Measurements from ENCODE around the gene SLCO4A1.

Gene SLCO4A1, protein sequence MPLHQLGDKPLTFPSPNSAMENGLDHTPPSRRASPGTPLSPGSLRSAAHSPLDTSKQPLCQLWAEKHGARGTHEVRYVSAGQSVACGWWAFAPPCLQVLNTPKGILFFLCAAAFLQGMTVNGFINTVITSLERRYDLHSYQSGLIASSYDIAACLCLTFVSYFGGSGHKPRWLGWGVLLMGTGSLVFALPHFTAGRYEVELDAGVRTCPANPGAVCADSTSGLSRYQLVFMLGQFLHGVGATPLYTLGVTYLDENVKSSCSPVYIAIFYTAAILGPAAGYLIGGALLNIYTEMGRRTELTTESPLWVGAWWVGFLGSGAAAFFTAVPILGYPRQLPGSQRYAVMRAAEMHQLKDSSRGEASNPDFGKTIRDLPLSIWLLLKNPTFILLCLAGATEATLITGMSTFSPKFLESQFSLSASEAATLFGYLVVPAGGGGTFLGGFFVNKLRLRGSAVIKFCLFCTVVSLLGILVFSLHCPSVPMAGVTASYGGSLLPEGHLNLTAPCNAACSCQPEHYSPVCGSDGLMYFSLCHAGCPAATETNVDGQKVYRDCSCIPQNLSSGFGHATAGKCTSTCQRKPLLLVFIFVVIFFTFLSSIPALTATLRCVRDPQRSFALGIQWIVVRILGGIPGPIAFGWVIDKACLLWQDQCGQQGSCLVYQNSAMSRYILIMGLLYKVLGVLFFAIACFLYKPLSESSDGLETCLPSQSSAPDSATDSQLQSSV

DNA sequence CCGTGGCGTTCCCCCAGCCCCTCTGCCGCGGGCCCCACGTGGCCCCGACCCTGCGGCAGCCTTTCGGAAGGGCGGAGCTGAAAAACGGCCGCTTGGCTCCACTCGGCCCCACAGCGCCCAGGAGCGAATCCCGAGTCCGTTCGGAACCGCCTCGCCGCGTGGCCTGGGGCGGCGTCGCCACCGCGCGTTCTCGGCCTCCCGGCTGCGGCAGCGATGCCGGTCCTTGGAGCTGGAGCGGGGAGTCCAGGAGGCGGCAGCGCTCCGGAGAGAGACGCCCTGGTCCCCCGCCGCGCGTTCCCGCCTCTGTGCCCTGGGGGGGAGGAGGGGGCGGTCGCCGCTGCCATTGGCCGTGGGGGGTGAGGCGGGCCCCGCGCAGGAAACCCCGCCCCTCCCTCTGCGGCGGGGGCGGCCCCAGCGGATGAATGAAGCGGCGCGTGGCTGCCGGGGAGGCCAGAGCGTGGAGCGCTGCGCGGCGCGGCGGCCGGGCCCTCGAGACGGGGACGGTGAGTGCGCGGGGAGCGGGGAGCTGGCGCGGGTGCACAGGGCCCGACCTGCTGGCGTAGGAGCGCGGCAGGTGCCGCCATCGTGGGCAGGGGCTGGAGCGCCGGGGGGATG lies at the start of gene SLCO4A1:
SLCO4A1 (plus strand) TSS at position 453 of the 615 bp plus-strand sequence. CDS start 13,952 bp downstream, outside the sequence.
- DNase-seq: peak; percentile 11

DNA sequence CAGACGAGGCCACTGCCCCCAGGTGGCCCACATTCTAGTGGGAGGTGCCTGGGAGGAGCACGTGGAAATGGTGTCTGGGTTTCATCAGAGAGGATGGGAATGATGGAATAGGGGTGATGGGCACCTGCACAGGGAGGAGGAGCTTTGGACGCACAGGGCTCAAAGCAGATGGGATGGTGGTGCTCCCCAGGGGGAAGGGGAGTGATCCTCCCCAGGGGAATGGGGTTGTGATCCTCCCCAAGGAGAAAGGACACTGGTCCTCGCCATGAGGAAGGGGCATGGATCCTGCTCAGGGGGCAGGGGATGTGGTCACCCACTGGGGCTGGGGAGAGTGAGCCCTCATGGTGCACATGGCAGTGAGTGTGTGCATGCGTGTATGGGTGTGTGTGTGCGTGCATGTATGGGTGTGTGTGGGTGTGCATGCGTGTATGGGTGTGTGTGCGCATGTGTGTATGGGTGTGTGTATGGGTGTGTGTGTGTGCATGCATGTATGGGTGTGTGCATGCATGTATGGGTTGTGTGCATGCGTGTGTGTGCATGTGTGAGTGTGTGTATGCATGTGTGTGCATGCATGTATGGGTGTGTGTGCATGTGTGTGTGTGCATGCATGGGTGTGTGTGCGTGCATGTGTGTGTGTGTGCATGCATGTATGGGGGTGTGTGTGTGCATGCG lies 49.7 kb upstream of the SLCO4A1 start:
- DNase-seq: no peak

DNA sequence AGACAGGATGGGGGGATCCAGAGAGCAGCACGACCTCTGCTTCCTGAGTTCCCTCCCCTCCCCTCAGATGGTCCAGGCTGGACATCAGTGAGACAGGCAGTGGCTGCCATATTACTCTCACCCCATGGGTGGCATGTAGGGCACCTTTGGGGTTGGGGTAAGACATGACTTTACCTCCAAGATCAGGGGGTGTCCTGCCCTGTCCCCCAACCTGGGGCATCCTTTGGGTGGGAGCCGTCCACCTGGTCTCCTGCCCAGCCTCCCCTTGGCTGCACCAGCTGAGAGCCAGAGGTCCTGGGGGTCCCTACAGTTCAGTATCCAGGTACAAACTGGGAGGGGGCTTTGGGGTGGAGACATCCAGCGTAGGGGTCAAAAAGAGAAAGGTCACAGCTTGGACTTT lies 48.7 kb upstream of the SLCO4A1 start:
- DNase-seq: no peak

DNA sequence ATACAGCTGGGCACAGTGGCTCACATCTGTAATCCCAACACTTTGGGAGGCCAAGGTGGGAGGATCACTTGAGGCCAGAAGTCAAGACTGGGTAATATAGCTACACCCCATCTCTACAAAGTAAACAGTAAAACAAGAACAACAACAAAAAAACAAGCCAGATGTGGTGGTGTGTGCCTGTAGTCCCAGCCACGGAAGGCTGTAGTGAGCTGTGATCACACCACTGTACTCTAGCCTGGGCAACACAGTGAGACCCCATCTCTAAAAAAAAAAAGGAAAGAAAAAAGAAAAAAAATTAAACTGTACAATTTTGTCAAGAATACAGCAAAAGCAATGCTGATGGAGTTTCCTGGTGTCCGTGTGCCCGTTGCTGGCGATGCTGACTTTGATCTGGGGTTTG lies 47.2 kb upstream of the SLCO4A1 start:
- DNase-seq: no peak

DNA sequence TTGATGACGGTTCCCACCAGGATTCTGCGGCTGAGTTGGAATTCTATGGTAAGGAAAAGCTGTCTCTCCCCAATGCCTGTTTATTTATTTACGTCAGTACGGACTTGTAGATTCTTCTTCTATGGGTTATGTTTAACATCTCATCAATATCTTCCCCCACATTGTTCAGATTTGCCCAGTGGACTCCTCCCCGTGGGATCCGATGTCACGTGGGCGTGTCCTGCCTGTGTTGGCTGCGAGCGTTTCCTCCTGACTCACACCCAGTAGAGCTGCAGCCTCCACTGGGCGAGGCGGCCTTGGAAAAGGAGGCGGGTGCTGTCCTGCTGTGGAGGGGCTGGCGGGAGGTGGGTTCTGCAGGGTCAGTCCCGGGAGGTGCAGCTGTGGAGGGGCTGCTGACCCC lies 46.8 kb upstream of the SLCO4A1 start:
- no peak for DNase-seq

DNA sequence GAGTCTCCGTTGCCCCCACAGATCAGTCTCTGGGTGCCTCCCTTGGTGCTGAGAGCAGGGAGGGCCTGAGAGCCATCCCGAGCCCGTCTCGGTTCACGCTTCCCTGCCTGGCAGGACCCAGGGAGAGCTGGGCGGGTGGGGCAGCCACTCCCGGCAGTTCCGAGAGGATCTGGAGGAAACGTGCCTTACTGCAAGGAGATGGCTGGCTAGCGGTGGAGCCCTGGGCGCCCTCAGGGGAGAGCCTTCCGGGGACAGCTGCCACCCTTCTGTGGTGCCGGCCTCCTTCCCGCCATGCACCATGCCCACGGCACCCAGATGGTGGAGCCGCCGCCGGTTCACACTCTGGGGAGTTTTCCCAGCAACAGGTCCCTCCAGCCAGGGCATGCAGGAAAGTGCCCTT lies 45.8 kb upstream of the SLCO4A1 start:
- DNase-seq: no peak

DNA sequence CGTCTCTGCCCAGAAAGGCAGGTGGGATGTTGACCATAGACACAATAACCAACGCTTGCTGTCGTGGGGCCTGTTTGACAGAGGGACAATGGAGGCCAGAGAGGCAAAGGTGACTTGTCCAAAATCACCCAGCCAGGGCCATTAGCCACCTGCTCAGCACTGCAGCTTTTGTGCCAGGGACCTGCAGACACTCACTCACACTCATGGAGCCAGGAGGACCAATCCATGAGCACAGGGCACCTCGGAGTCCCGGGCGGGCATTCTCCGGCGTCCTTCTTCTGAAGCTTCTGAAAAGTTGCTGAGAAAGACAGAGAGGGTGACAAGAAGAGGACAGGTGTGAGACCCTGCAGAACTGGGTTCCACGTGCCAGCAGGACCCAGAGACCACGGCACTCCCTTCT lies 45.4 kb upstream of the SLCO4A1 start:
- no peak for DNase-seq

DNA sequence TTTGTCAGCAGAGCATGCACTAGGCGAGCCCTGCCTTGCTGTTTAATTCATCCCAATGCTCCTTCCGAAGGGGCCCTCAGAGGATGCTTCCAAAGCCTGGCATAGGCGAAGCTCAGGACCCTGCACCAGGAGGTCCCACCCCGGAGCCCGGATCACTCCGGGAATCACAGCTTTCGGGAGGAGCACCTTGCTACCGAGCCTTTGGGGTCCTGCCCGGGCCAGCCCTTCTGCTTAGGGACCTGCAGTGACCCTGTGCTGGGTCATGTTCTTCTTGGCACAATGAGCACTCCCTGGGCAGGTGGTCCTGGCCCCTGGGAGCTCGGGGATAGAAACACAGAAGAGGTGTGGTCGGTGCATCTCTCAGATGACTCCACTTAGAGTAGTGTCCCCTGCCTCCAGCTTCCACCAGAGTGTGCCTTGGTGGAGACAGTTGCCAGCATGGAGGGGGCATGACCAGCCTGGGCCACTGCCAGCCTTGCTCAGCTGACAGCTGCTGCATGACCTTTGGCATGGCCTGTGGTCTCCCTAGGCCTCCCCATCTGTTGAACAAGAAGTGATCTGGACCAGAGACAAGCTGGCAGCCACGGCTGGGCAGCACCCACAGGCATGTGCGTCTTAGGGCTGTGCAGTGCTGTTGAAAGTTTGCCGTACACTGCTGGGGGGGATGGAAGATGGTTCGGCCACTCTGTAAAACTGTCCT lies 44.7 kb upstream of the SLCO4A1 start:
- DNase-seq: no peak

DNA sequence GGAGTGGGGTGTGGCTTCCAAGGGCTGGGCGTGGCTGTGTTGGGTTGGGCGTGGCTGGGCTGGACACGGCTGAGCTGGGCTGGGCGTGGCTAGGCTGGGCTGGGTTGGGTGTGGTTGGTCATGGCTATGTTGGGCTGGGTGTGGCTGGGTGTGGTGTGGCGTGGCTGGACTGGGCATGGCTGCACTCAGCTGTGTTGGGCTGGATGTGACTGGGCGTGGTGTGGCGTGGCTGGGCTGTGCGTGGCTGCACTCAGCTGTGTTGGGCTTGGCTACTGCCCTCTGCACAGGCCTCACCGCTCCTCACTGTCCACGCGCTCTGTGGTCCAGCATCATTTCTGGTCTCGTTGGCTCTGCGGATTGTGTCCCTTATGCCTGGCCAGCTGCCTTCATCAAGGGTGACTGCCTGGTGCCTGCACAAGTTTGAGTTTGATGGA lies 43.5 kb upstream of the SLCO4A1 start:
- no peak for DNase-seq

DNA sequence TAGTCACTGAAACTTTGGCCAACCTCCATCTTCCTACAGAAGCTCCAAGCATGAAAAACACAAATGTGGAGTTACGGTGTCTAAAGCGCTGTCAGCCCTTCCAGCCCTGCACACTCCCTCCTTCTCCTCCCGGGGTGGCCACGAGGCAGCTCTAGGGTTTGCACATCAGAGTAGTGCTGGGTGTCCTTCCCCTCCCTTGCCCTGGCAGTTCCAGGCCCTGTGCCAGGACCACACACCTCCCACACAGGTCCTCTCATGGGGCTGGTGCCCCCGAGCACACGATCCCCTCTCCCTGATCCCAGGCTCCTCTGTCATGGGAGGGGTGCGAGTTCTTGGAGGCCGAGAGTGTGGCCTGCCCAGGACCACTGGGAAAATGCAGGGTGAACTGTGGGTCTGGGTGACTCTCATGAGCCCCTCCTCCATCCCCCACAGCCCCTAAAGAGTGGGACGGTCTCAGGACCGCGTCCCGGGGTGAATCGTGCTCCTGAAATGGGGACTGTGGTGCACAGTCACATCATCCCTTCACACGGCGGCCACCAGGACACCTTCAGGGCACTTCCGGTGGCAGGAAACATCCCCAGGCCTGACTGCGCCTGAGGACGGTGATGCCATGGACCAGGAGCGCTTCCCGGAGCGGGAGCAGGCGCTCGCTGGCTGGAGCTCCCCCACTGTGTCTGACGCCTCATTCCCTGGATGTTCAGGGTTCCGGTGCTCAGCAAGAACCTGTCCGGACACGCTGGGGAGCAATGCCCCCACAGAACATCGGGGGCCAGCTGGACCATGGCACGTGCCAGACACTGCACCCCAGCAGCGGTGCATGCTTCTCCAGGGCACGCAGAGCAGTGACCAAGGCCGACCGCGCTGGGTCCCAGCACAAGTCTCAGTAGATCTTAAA lies 42.8 kb upstream of the SLCO4A1 start:
- no peak for DNase-seq

DNA sequence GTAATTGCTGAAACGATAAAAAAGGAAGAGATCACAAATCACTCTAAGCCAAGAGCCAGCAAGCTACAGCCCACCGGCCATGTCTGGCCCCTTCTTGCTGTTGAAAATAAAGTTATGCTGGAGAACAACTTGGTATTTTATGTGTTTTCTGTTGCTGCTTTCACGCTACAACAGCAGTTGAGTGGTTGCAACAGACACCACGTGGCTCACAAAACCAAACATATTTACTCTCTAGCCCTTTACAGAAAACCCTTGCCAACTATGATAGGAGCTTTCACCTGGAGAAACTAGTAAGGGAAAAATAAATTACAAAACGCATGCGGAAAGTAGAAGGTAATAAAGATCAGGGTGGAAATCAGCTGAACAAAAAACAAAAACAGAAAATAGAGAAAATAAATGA lies 41.1 kb upstream of the SLCO4A1 start:
- DNase-seq: no peak

DNA sequence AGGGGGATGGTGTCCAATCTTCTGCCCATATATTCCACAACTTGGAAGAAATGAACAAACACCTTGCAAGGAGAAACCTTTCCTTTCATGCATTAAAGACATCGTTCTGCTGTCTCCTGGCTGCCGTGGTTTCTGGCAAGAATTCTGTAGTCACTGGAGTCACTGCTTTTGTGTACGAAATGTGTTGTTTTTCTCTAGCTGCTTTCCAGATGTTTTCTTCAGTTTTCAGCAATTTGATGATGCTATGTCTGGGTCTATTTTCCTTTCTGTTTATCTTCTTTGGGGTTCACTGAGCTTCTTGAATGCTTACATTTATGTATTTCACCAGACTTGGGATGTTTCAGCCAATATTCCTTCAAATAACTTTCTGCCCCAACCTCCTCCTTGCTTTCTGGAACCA lies 40.6 kb upstream of the SLCO4A1 start:
- DNase-seq: no peak

DNA sequence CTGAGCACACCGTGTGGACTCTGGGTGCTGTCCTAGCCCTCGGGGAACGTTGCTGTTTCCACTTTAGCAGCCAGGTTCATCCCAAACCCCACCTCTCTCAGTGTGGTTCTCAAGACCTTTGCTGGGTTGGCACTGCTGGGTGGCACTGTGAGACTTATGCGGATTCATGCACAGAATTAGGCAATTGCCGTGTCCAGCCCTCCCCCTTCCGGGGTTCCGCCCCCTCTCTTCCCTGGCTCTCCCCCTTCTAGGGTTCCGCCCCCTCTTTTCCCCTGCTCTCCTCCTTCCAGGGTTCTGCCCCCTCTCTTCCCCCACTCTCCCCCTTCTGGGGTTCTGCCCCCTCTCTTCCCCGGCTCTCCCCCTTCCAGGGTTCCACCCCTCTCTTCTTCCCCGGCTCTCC lies 39.8 kb upstream of the SLCO4A1 start:
- DNase-seq: no peak

DNA sequence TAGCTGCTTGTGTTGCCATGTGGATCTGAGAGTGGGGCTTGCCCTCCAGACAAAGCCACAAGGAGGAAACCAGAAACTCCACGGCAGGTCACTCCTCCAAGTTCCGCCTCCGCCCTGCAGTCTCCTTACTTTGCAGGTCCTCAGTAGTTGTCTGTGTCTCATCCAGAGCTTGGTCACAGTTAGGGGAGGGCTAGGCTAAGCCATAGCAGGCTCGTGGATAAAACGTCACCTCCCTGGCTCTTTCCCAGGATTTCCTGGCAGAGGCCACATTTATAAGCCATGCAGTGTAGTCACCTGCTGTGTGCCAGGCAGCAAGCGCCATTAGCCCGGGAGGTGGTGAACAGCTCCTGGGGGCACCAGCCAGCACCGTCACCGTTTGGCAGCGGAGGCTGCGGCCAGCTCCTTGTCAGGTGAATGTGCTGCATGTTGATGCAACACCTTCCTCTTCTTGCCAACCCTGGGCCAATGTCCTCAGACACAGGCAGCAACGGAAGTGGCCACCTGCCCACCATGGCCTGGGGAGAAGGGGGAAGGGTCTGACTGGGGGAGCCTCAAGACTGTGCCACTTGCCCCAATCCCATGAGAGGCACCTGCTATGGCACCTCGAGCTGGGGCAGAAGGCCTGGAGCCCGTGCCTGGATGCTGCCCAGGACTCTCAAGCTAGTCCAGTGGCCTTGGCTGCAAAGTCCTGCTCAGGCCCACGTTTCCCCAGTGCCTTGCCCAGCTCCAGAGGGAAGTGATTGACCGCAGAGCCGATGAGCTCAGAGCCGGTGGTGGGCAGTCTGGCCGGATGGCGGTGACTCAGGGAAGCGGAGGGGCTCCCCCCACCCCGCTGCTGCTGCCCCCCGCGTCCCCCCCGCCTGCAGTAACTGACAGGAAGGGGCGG lies 39.0 kb upstream of the SLCO4A1 start:
- DNase-seq: no peak

DNA sequence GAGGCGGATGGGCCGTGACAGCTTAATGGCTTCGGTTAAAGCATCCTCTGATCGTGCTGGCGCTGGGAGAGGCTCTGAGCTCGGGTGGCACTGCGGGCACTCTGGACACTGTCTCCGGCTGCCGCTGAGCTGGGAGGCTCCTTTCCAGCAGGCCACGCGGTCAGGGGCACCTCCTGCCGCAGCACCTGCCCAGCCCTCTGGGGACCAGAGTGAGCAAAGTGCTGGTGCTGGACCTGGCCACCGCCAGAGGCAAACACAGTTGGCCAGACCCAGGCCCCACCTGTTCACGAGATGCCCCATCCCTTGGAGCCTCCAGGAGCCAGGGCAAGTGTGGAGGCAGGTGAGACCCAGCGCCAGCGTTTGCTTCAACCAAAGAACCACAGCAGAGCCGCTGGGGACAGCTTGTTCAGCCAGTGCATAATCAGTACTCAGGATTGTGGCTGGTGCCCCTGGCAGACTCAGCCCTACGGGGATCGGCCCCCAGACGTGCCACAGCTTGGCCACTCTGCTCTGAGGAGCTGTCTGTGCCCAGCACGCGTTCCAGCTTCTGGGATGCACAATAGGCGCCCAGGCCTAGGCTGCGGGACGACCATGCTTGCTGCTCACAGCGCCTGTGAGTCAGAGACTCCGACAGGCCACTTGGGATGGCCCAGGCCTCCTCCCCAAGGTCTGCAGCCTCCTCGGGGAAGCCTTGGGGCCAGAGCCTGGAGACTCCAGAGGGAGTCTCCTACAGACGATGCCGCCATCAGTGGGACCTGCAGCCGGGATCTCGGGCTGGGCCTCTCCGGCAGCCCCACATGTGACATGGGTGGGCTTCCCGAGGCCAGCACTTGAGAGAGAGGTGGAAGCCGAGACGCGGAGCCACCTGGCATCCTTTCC lies 38.2 kb upstream of the SLCO4A1 start:
- DNase-seq: no peak

DNA sequence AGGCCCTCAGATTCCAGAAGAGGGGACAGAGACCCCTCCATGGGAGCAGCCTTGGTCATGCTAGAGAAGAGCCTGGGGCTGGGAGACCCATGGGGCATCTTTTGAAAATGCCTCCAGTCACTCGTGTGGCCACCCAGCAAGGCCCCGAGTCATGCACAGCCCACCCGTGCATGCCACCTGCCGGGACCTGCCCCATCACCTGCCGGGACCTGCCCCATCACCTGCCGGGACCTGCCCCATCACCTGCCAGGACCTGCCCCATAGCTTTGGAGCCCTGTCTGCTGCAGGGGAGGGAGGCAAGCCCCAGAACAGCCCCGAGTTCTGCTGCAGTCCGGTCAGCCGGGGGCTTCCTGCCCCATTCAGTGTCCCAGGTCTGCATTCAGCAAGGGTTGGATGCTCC lies 37.5 kb upstream of the SLCO4A1 start:
- no peak for DNase-seq

DNA sequence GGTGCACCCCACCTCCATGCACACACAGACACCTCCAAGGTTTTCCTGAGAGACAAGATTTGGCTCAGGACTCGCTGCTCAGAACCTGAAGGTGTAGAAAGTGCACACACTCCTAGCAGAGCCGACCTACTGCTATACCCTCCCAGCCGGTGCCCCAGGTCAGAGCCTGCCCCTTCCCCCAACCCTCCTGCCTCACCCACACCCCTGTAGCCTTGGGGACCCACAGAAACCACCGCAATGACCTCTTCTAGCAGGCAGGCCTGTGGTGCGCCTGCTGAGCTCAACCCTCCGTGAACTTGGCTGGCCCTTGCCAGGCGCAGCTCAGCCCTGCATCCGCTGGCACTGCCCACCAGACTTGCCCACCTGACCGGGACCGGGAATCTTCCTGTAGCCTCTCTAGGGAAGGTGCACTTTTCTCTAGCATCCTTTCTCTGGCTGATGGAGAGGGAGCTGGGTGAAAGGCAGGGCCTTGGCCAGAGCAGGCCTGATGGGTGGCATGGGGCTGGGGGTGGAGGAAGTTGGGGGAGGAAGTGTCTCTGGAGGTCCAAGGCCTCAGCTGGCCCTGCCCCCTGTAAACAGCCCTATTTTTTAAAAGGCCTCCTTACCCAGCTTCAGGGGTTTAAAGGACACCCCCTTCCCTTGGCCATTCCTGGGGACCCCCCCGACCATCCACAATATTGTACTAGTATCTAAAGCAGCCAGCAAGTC lies 36.9 kb upstream of the SLCO4A1 start:
- no peak for DNase-seq

DNA sequence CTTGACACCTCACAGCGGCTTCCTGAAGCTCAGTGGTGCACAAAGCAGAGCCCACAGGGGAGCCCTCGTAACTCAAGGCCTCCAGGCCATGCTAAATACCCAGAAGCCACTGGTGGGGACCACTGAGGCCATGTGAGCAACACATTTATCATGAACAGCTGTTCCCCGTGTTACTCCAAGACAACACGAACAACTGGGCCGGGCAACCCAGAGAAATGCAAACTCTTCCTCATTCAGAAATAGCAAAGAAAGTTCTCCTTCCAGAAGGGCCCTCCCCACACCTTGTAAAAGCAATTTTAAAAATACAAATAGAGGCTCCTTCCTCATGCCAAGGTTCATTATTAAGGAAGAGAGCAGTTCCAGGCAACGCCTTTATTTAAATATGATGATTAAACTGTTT lies 36.3 kb upstream of the SLCO4A1 start:
- DNase-seq: no peak
